Activated CD8-positive, alpha-beta T cell treated with anti-CD3 and anti-CD28 coated beads for 36 hours (primary cell): ENCODE results near the gene DUSP11. TPM values are rescaled to one million over a fixed set of nuclear protein-coding genes. Genes with fewer than 3 reads are reported as not detected.

Source experiments
- ATAC-seq: fragments of 200-7000 bp; cut with Tn5 transposase; one replicate; pipeline ENCODE4 v1.10.0; 2021; ENCODE audit warnings: mild to moderate bottlenecking, moderate library complexity
- CTCF ChIA-PET: fragments of 350-600 bp; sonication (Branson Sonifier 250); formaldehyde crosslinking; loops from one replicate; lab custom pipeline; 2021; ENCODE audit warnings: antibody characterized with exemption; lab: Charles Lee
- POLR2A ChIA-PET: fragments of 350-600 bp; sonication (Branson Sonifier 250); formaldehyde crosslinking; loops from one replicate; lab custom pipeline; 2021; ENCODE audit warnings: antibody characterized with exemption; lab: Charles Lee
- DNase-seq: peaks from one replicate; pipeline ENCODE4 v3.0.0-alpha.2; 2020
- H3K27ac Mint-ChIP-seq: one replicate; pipeline ENCODE4 v1.8.0; 2021; ENCODE audit warnings: mild to moderate bottlenecking, mixed read lengths
- H3K27me3 Mint-ChIP-seq: one replicate; pipeline ENCODE4 v1.8.0; 2021; ENCODE audit warnings: mixed read lengths
- H3K36me3 Mint-ChIP-seq: one replicate; pipeline ENCODE4 v1.8.0; 2021; ENCODE audit warnings: low read depth, mixed read lengths
- H3K4me1 Mint-ChIP-seq: one replicate; pipeline ENCODE4 v1.8.0; 2021; ENCODE audit warnings: low read depth, mixed read lengths
- H3K4me3 Mint-ChIP-seq: one replicate; pipeline ENCODE4 v1.8.0; 2021; ENCODE audit warnings: mild to moderate bottlenecking, moderate library complexity, mixed read lengths
- H3K9me3 Mint-ChIP-seq: one replicate; pipeline ENCODE4 v1.8.0; 2021; ENCODE audit warnings: mixed read lengths
- CTCF ChIP-seq: fragments of 200-600 bp; IDR thresholded peaks from one replicate; pipeline ENCODE4 v1.8.0; 2022; ENCODE audit warnings: antibody characterized with exemption, mild to moderate bottlenecking
- intact Hi-C: fragments of 100-400 bp; cut with micrococcal nuclease; formaldehyde crosslinking; loops from one replicate; pipeline ENCODE4 v1.10.0; 2022
- total RNA-seq, 2 experiments: library from RNA; stranded (reverse); gene quantifications; one replicate each; pipeline ENCODE4 v1.2.3, GENCODE V29; 2021

Gene DUSP11
- total RNA-seq, 2 experiments from 2014 or later: 24.8 to 25.4 TPM

GRCh38 chr2:73749314-73749713 lies 30.6 kb downstream of the DUSP11 start:
- CTCF ChIA-PET: no interaction called here
- Mint-ChIP-seq H3K4me1 (peaks cover 12% of the 10 kb centered on the region), H3K9me3 (no peaks in the 10 kb centered on the region), H3K4me3 (no peak overlapping the region), H3K36me3 (peaks cover 33% of the 10 kb centered on the region), H3K27me3 (no peaks in the 10 kb centered on the region), H3K27ac (no peak overlapping the region)
- DNase-seq (no peak), ATAC-seq (no peak)
- intact Hi-C loops: no loop called here
- POLR2A ChIA-PET: no interaction called here
- no peak for TF ChIP-seq CTCF

- no peak for TF ChIP-seq CTCF
- Mint-ChIP-seq H3K9me3 (no peaks in the 10 kb centered on the region), H3K36me3 (peaks cover 40% of the 10 kb centered on the region), H3K27me3 (no peaks in the 10 kb centered on the region), H3K4me3 (no peak overlapping the region), H3K27ac (no peak overlapping the region), H3K4me1 (peaks cover 12% of the 10 kb centered on the region)
- CTCF ChIA-PET: no interaction called here
- intact Hi-C loops: no loop called here
- DNase-seq (no peak), ATAC-seq (no peak)
- POLR2A ChIA-PET: interaction anchor here (1.0 kb wide), 1 partner anchor 23 kb away, joined by 3 read pairs; no protein-coding TSS in a partner anchor
These were observed 33.1 kb downstream of the DUSP11 start for GRCh38 chr2:73746877-73747208.

- Mint-ChIP-seq H3K27ac (no peak overlapping the region), H3K9me3 (no peaks in the 10 kb centered on the region), H3K27me3 (no peaks in the 10 kb centered on the region), H3K36me3 (peaks cover 42% of the 10 kb centered on the region), H3K4me3 (no peak overlapping the region), H3K4me1 (peaks cover 12% of the 10 kb centered on the region)
- no peak for TF ChIP-seq CTCF
- ChIA-PET POLR2A (interaction anchor here (1.0 kb wide), 1 partner anchor 23 kb away, joined by 3 read pairs; no protein-coding TSS in a partner anchor), CTCF (interaction anchor here (0.7 kb wide), 1 partner anchor 9 kb away, joined by 3 read pairs; the partner anchor contains the start of gene TPRKB)
- intact Hi-C loops: no loop called here
- DNase-seq: no peak
- no peak for ATAC-seq
These were observed 33.7 kb downstream of the DUSP11 start for GRCh38 chr2:73746015-73746876.

- intact Hi-C loops: no loop called here
- Mint-ChIP-seq H3K4me3 (no peak overlapping the region), H3K9me3 (no peaks in the 10 kb centered on the region), H3K36me3 (peaks cover 39% of the 10 kb centered on the region), H3K4me1 (peaks cover 16% of the 10 kb centered on the region), H3K27ac (no peak overlapping the region), H3K27me3 (no peaks in the 10 kb centered on the region)
- DNase-seq: no peak
- ChIA-PET POLR2A (no interaction called here), CTCF (no interaction called here)
- ATAC-seq: no peak
- no peak for TF ChIP-seq CTCF
These were observed 39.1 kb downstream of the DUSP11 start for GRCh38 chr2:73740767-73741166.

GRCh38 chr2:73739101-73739500 lies 40.8 kb downstream of the DUSP11 start:
- no peak overlapping the region for H3K4me3 Mint-ChIP-seq
- peaks cover 32% of the 10 kb centered on the region for H3K36me3 Mint-ChIP-seq
- DNase-seq (no peak), ATAC-seq (no peak)
- CTCF ChIA-PET: no interaction called here
- H3K4me1 Mint-ChIP-seq: peaks cover 19% of the 10 kb centered on the region
- TF ChIP-seq CTCF: no peak
- no peaks in the 10 kb centered on the region for H3K27me3 Mint-ChIP-seq
- no peak overlapping the region for H3K27ac Mint-ChIP-seq
- no peaks in the 10 kb centered on the region for H3K9me3 Mint-ChIP-seq
- POLR2A ChIA-PET: interaction anchor here (1.5 kb wide), 1 partner anchor 21 kb away, joined by 5 read pairs; no protein-coding TSS in a partner anchor
- intact Hi-C loops: no loop called here
